ENCODE measurements around the gene EIF4G2. TPM values are rescaled to one million over a fixed set of nuclear protein-coding genes. Genes with fewer than 3 reads are reported as not detected.
A peak's percentile ranks its signal among the peaks of the same experiment; 100 is the strongest.

EIF4G2 gene
- total and polyA plus RNA-seq, 2 of the 8 experiments (the other 6 are each of a cell fraction or from before 2014, with no cell fraction given) = 438 to 964 TPM

DNA sequence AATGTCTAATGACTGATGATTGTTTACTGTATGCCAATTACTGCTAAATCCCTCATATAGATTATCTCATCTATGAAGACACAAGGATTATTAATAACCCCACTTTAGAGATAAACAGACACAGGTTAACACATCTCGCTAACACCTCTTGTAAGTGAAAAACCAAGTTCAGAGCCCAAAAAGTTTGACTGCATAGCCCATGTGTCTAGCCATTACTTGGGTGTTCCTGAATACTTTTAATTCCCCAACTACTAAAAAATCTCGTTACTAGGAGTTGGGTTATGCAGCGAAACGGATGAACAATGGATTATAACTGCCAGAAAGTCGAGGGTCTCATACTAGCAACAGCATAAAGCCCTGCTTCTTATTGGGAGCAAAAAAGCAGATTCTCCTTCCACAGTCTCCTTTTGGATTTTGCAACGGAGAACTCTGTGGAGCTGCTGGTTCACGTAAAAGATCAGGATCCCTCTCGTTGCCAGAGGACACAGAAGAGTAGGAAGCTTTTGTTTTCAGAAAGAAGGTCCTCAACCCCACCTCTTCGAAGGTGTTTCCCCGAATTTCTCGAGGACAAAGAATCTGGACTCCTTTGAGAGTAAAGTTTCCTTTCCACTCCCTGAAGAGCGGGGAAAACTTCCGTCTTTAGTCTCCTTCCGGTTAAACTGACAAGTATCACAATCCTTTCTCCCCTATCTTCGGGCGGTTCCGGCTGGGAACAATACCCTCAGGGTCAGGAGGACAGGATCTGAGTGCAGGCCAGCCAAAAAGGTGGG, 48.1 kb upstream of the EIF4G2 start (continued):
- TF ChIP-seq, protein P1, sequence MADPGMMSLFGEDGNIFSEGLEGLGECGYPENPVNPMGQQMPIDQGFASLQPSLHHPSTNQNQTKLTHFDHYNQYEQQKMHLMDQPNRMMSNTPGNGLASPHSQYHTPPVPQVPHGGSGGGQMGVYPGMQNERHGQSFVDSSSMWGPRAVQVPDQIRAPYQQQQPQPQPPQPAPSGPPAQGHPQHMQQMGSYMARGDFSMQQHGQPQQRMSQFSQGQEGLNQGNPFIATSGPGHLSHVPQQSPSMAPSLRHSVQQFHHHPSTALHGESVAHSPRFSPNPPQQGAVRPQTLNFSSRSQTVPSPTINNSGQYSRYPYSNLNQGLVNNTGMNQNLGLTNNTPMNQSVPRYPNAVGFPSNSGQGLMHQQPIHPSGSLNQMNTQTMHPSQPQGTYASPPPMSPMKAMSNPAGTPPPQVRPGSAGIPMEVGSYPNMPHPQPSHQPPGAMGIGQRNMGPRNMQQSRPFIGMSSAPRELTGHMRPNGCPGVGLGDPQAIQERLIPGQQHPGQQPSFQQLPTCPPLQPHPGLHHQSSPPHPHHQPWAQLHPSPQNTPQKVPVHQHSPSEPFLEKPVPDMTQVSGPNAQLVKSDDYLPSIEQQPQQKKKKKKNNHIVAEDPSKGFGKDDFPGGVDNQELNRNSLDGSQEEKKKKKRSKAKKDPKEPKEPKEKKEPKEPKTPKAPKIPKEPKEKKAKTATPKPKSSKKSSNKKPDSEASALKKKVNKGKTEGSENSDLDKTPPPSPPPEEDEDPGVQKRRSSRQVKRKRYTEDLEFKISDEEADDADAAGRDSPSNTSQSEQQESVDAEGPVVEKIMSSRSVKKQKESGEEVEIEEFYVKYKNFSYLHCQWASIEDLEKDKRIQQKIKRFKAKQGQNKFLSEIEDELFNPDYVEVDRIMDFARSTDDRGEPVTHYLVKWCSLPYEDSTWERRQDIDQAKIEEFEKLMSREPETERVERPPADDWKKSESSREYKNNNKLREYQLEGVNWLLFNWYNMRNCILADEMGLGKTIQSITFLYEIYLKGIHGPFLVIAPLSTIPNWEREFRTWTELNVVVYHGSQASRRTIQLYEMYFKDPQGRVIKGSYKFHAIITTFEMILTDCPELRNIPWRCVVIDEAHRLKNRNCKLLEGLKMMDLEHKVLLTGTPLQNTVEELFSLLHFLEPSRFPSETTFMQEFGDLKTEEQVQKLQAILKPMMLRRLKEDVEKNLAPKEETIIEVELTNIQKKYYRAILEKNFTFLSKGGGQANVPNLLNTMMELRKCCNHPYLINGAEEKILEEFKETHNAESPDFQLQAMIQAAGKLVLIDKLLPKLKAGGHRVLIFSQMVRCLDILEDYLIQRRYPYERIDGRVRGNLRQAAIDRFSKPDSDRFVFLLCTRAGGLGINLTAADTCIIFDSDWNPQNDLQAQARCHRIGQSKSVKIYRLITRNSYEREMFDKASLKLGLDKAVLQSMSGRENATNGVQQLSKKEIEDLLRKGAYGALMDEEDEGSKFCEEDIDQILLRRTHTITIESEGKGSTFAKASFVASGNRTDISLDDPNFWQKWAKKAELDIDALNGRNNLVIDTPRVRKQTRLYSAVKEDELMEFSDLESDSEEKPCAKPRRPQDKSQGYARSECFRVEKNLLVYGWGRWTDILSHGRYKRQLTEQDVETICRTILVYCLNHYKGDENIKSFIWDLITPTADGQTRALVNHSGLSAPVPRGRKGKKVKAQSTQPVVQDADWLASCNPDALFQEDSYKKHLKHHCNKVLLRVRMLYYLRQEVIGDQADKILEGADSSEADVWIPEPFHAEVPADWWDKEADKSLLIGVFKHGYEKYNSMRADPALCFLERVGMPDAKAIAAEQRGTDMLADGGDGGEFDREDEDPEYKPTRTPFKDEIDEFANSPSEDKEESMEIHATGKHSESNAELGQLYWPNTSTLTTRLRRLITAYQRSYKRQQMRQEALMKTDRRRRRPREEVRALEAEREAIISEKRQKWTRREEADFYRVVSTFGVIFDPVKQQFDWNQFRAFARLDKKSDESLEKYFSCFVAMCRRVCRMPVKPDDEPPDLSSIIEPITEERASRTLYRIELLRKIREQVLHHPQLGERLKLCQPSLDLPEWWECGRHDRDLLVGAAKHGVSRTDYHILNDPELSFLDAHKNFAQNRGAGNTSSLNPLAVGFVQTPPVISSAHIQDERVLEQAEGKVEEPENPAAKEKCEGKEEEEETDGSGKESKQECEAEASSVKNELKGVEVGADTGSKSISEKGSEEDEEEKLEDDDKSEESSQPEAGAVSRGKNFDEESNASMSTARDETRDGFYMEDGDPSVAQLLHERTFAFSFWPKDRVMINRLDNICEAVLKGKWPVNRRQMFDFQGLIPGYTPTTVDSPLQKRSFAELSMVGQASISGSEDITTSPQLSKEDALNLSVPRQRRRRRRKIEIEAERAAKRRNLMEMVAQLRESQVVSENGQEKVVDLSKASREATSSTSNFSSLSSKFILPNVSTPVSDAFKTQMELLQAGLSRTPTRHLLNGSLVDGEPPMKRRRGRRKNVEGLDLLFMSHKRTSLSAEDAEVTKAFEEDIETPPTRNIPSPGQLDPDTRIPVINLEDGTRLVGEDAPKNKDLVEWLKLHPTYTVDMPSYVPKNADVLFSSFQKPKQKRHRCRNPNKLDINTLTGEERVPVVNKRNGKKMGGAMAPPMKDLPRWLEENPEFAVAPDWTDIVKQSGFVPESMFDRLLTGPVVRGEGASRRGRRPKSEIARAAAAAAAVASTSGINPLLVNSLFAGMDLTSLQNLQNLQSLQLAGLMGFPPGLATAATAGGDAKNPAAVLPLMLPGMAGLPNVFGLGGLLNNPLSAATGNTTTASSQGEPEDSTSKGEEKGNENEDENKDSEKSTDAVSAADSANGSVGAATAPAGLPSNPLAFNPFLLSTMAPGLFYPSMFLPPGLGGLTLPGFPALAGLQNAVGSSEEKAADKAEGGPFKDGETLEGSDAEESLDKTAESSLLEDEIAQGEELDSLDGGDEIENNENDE (IDR thresholded peaks at IDR 0.05; ENCODE audit: insufficient replicate concordance, low read length) = no peak
- TF ChIP-seq SIN3A (conservative IDR thresholded peaks at IDR 0.05 in 1 of 2, IDR thresholded peaks at IDR 0.05 in 1 of 2; ENCODE audit: low read depth in 1 of 2, low read length in 2 of 2) (peak; percentile 30 to 70; a peak in 1 of 4 replicates), RFX5 (IDR thresholded peaks at IDR 0.05; ENCODE audit: borderline replicate concordance, low read depth, low read length) (no peak), YY1 (IDR thresholded peaks at IDR 0.05; ENCODE audit: low read depth, low read length) (no peak), POU5F1 (IDR thresholded peaks at IDR 0.05; ENCODE audit: low read depth, low read length) (no peak), POLR2A (IDR thresholded peaks at IDR 0.05; ENCODE audit: control extremely low read depth in 1 of 2, low read depth in 2 of 2, low read length in 2 of 2) (peak in 1 of 2 experiments; percentile 59; a peak in 1 of 3 replicates), SUZ12 (IDR thresholded peaks at IDR 0.05; ENCODE audit: low read length) (no peak)
- TF ChIP-seq, protein P2, sequence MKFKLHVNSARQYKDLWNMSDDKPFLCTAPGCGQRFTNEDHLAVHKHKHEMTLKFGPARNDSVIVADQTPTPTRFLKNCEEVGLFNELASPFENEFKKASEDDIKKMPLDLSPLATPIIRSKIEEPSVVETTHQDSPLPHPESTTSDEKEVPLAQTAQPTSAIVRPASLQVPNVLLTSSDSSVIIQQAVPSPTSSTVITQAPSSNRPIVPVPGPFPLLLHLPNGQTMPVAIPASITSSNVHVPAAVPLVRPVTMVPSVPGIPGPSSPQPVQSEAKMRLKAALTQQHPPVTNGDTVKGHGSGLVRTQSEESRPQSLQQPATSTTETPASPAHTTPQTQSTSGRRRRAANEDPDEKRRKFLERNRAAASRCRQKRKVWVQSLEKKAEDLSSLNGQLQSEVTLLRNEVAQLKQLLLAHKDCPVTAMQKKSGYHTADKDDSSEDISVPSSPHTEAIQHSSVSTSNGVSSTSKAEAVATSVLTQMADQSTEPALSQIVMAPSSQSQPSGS (IDR thresholded peaks at IDR 0.05; ENCODE audit: low read length) = no peak

All from H1 (cell line).